ENCODE measurements around the gene DGKA.
"Not testable (repeated sequence)": the region's sequence is repeated elsewhere in the genome, so short reads cannot be mapped to it uniquely, and the experiment has no call there.

DGKA gene

GRCh38 chr12:55996715-55997534 is 66.0 kb downstream of the DGKA start, which contains the start of gene SUOX:
Gene SUOX, plus strand, starts transcription at chr12:55997276. Its CDS starts 4,946 bp downstream, at chr12:56002222.
- peak; percentile 55 for DNase-seq (ENCODE audit: low spot score)

GRCh38 chr12:55997535-55997859 is 66.5 kb downstream of the DGKA start:
- DNase-seq (ENCODE audit: low spot score): no peak

GRCh38 chr12:55999522-55999921 is 68.6 kb downstream of the DGKA start:
- peak; percentile 9 for DNase-seq (ENCODE audit: low spot score)

DNA sequence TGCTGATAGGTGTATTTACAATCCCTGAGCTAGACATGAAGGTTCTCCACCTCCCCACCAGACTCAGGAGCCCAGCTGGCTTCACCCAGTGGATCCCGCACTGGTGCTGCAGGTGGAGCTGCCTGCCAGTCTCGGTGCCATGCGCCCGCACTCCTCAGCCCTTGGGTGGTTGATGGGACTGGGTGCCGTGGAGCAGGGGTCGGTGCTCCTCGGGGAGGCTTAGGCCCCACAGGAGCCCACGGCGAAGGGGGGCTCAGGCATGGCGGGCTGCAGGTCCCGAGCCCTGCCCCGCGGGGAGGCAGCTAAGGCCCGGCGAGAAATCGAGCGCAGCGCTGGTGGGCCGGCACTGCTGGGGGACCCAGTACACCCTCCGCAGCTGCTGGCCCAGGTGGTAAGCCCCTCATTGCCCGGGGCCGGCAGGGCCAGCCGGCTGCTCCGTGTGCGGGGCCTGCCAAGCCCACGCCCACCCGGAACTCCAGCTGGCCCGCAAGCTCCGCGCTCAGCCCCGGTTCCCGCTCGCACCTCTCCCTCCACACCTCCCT is 69.1 kb downstream of the DGKA start:
- not testable (repeated sequence) for DNase-seq (ENCODE audit: low spot score)

DNA sequence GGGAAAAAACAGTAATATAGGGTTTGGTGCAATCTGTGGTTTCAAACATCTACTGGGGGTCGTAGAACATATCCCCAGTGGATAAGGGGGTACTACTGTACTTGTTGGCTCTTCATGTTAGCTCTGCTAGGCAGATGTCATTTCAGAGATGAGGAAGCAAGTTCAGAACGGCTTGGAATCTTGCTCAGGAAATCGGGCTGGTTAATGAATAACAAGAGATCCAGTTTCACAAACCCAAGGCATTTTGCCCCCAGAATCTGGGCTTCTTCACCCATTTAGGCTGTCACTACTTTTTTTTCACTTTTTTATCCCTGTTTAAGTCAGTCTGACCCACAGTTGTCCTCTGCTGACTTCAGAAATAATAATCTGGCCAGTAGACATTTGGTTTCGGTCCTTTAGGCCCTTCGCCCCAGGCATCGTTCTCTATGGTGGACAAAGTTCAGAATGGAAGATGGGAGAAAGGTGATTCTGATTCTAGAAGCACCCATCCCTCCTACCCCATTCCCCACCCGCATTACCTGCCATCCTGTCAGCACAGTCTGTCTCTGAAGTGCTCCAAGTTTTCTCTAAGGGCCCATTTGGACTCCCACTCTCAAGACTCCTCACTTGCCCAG is 70.6 kb downstream of the DGKA start:
- no peak for DNase-seq (ENCODE audit: low spot score)

GRCh38 chr12:56003376-56003775 is 72.4 kb downstream of the DGKA start:
- DNase-seq (ENCODE audit: low spot score): not testable (repeated sequence)
